HG02642 (cell line): ENCODE data around the gene RNF17.

ENCODE experiments used
- ATAC-seq: cut with Tn5 transposase; IDR thresholded peaks from one replicate; pipeline ENCODE4 v1.9.1; 2021; ENCODE audit warnings: mild to moderate bottlenecking; ENCODE audit not compliant: unreplicated experiment, poor library complexity

The RNF17 gene

GRCh38 chr13:24894277-24894971, 130.5 kb downstream of the RNF17 start:
- no peak for ATAC-seq

DNA sequence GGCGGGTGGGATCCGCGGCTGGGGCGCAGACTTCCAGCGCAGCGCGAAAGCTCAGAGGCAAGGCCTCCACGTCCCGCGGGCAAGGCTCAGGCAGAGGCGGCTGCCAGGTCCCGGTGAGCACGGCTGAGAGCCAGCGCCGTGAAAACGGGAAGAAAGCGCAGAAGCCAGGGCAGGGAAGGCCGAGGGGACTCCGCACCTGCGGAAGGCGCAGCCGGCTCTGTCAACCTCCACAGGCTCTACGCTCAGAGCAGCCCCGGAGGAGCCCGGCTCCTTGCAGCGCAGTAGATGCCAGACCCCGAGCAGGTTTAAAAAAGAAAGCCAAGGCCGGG, 131.0 kb downstream of the RNF17 start:
- no peak for ATAC-seq

DNA sequence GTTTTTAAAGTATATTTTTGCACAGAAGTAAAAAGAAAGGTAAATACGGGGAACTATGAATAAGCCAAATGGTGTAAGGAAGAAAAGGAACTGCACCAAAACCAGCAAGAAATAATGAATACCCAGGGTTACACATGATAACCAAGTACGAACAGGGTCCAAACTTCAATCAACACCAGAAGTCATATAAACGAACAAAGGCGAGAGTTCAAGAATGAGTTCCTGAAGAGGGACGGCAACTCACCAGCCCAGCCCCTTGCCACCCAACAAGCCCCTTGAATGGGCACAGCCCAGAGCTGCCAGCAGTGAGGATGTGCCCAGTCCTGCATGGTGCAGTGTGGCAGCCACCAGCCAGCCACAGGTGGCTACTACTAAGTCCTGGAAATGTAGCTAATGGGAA, 132.1 kb downstream of the RNF17 start:
- ATAC-seq = no peak

GRCh38 chr13:24897293-24897692, 133.3 kb downstream of the RNF17 start:
- no peak for ATAC-seq

- no peak for ATAC-seq
These were observed 135.6 kb downstream of the RNF17 start for GRCh38 chr13:24899601-24900000.

DNA sequence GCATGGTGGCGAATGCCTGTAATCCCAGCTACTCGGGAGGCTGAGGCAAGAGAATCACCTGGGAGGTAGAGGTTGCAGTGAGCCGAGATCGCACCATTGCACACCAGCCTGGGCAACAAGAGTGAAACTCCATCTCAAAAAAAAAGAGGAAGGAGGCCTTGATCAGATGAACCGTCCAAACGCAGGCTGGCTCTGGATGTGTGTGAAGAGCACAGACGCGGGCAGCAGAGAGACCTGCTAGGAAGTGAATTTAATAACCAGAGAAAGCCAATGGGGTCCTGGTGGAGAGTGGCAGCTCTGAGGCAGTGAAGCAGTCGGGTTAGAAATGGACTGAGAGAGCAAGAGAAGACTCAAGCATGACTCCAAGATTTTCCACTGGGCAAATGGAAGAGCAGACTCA, 136.5 kb downstream of the RNF17 start:
- ATAC-seq = peak; percentile 90

DNA sequence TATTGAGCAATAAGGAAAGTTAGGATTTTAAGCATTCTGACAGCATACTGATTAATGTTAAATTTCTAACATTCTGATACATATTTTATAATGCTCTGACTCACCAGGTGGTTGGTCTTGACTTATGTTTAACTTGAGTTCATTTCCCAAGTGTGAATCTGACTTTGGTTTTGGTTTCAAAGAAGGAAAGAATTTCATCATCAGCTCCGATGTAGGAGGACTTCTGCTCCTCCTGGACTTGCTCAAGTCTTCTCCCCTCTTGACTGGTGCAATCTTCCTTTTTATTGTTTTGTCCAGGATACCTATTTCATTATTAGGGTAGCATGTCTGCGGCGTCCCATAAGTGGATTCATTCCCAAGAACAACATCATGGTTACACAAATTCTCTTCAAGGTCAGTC, 141.3 kb downstream of the RNF17 start:
- ATAC-seq = no peak

GRCh38 chr13:24906268-24906667, 142.3 kb downstream of the RNF17 start:
- no peak for ATAC-seq

DNA sequence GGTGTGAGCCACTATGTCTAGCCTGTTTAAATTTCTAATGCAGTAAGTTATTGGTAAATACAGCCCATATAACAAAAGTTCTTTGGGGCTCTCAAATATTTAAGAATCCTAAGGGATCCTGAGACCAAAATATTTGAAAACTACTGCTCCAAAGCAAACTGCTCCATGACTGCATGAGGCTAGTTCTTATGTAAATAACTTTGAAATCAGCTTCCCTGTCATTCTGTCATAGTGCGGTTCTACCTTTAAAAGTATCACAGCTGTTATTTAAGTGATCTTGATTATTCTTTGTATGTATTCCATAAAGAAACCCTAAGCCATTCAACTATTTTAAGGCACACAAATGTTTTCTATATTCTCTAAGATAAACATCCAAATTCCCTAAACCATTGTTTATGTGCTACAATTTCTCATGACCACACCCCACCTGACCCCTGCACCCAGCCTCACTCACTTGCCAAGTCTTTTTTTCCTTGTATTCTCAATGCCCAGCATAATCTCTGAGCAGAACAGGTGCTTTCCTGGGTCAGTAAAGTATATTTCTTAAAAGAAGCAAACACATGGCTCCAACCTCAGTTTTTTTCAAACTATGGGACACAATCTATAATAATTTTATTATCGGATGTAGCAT, 146.6 kb downstream of the RNF17 start:
- ATAC-seq = no peak

DNA sequence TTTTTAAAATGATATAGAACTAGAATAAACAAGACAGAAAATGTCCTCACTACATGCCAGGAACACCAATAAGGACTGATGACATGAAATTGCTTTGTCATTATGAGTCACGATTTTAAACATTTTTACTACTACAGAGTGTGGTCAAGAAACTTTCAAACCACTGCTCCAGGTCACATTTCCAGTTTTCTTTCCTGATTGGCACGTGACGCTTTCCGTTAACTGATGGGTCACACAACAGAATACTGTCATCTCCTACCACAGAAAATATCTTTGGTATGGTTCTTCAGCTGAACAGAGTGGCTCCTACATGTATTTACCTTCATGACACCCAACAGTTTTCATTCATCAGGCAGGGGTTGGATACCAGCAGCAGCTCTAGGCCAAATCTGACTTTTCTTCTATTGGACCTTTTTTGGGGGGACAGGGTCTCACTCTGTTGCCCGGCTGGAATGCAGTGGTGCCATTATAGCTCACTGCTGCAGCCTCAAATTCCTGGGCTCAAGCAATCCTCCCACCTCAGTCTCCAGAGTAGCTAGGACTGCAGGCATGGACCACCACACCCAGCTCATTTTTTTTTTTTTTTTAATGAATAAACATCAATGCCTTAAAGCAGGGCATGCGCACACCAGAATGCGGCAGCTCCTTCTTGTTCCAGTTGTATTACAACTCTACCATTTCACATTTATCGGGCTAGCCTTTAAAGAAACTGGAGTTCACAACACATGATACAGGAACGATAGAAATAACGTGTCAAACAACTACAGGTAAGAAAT, 147.4 kb downstream of the RNF17 start:
- ATAC-seq = no peak

- no peak for ATAC-seq
These were observed 152.5 kb downstream of the RNF17 start for GRCh38 chr13:24916464-24916863.

DNA sequence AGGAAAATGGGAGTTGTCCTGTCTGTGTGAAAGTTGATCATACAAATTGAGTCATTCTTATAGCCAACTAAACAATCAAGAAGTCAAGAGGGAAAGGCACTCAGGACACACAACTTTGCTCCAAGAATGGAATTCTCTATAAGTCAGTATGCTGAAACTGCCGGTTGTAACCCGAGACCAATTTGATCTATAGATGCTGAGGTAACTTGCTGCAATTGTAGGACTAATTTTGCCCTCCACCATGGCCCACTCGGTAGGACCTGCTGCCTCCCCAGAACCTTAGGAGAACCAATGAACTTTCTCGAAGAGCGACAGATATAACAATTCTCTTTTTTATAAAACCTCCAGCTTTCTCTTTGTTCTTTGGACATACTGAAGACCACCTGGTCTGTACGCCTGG, 157.0 kb downstream of the RNF17 start:
- no peak for ATAC-seq

- no peak for ATAC-seq
These were observed 157.9 kb downstream of the RNF17 start for GRCh38 chr13:24921881-24922280.

- ATAC-seq = no peak
These were observed 158.4 kb downstream of the RNF17 start for GRCh38 chr13:24922387-24922744.

DNA sequence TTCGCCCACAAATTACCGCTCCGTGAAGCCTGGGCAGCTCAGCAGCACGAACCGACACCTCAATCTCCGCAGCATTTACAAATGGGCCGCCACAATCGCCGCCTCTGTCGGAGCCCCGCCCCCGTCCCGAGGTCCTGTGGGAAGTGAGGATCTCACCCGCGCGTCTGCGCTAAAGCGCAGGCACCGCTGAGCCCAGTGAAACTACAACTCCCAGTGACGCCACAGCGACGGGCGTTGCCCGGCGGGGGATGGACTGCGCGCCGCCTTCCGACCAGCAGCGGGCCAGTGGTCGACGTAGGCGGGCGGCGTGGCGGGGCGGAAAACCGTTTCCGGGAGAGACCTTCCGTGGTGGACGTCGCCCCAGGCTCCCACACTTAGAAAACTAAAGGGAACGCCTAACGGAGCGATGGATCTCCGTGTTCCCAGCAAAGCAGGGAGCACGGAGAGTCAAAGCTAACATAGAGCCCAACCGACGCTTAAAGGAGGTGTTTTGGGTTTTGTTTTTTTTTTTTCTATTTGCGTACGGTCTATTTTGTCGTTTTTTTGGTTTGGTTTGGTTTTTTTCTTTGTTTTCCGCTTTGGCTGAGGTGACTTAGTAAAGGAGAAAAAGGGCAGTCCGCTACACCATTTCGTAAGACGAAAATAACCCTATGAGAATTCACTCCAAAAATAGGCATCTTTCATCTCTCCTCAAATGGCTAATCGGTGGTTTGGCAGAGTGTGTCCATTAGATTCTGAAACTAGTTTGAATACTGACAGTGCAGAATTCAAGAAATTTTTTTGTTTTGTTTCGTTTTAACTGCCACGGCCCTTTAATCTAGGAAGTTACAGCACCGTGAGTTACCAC, 159.0 kb downstream of the RNF17 start:
- peak; percentile 96 for ATAC-seq

DNA sequence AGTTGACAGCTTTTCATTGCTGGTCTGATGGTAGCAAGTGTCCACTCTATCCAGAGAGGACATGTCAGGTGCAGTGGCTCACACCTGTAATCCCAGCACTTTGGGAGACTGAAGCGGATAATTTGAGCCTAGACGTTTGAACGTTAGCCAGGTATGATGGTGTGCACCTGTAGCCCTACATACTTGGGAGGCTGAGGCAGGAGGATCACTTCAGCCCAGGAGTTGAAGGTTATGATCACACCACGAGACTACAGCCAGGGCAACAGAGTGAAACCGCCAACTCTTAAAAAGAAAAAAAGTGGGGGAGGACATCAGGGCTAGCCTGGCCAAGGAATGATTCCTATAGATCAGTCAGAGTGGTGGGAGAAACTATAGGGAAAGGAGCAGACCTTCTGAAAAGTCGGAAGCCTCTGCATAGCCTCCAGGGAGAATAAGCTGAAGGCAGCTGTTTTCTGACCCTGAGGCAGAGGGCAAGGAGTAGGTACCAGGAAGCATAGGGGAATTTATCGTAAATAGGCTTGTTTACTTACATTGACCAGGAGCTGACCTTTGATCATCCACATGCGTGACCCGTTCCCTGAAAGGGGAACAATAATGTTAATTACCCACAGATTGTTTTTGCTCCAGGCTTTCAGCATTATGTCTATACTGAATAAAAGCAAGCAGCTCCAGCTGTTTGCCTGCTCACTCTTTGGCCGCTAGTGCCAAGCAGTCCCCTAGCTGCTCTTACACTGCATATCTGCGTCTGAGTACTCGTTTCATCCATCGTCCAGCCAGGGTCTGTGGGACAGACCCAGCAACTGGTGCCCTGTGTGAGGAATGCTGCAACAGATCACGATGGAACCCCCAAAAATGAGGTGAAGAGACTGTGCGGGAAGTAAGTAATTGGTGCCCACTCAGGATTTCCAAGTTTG, 161.6 kb downstream of the RNF17 start:
- ATAC-seq = no peak

- no peak for ATAC-seq
These were observed 163.9 kb downstream of the RNF17 start for GRCh38 chr13:24927810-24928404.

GRCh38 chr13:24929196-24929595, 165.2 kb downstream of the RNF17 start:
- ATAC-seq = no peak
